ENCODE results near the gene PRKAG2. TPM values are rescaled to one million over a fixed set of nuclear protein-coding genes. Genes with fewer than 3 reads are reported as not detected.
"Not testable (repeated sequence)": the region's sequence is repeated elsewhere in the genome, so short reads cannot be mapped to it uniquely, and the experiment has no call there.

The PRKAG2 gene
- total RNA-seq, 1 donor from 2014 or later: 15.7 TPM

DNA sequence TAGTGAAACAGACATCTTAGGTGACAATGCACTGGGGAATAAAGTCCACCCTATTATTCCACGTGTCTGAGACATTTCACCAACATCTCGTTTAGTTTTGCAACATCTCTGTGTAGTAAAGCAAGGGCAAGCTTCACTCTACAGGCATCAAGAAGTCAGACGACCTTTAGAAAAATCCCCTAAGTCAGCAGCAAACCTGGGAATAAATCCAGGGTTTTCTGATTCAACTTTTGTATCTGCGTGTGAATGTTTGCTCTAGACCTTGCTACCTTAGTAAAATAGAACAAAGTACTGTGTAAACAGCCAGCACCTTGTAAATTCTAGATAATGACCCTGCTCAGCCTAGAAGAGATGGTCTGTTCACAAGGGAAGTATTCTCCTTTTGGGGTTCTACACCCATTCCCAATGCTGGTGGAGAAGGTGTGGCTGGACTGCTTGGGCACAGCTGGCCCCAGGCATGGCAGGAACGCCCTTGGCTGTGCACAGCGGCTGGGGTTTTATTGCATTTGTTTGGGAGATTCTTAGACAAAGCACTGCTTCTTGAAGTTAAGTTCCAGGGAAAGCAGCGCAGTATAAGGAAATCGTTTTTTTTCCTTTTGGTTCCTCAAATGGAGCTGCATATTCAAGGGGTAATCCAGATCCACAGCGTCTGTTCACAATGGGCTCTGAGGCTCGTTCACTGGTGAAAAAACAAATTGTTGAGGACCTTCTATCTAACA, 41.0 kb upstream of the PRKAG2 start:
- H3K4me1 Mint-ChIP-seq: no peaks in the 10 kb centered on the region
- H3K9me3 Mint-ChIP-seq: peaks cover 12% of the 10 kb centered on the region
- DNase-seq (ENCODE audit: low spot score in 2 of 2, unreplicated experiment in 2 of 2): no peak
- no peak overlapping the region for H3K27ac Mint-ChIP-seq
- peaks cover 38% of the 10 kb centered on the region for H3K27me3 Mint-ChIP-seq (ENCODE audit: low read depth)
- no peaks in the 10 kb centered on the region for H3K36me3 Mint-ChIP-seq
- TF ChIP-seq, protein P1, sequence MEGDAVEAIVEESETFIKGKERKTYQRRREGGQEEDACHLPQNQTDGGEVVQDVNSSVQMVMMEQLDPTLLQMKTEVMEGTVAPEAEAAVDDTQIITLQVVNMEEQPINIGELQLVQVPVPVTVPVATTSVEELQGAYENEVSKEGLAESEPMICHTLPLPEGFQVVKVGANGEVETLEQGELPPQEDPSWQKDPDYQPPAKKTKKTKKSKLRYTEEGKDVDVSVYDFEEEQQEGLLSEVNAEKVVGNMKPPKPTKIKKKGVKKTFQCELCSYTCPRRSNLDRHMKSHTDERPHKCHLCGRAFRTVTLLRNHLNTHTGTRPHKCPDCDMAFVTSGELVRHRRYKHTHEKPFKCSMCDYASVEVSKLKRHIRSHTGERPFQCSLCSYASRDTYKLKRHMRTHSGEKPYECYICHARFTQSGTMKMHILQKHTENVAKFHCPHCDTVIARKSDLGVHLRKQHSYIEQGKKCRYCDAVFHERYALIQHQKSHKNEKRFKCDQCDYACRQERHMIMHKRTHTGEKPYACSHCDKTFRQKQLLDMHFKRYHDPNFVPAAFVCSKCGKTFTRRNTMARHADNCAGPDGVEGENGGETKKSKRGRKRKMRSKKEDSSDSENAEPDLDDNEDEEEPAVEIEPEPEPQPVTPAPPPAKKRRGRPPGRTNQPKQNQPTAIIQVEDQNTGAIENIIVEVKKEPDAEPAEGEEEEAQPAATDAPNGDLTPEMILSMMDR (IDR thresholded peaks at IDR 0.05; ENCODE audit: unreplicated experiment): no peak
- no peak overlapping the region for H3K4me3 Mint-ChIP-seq

DNA sequence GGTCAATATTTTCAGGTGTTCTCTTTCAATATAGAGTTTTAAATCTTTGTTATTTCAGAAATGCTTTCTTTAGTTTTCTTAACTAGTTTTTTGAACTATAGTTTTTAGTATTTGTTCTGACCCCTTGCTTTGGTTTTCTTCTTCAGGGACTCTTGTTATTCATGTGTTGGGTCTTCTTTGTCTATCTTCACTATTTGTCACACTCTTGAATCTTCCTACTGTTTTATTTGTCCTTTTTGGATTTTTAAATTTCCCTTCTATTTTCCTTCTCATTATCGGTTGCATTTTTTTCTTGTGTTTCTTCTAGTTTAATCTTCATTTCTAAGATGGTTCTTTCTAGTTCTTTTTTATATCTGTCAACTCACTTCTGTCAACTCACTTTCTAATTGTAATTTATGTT, 37.1 kb upstream of the PRKAG2 start:
- Mint-ChIP-seq H3K27ac (no peak overlapping the region), H3K27me3 (ENCODE audit: low read depth) (peaks cover 26% of the 10 kb centered on the region), H3K36me3 (no peaks in the 10 kb centered on the region), H3K4me1 (no peaks in the 10 kb centered on the region), H3K4me3 (no peak overlapping the region), H3K9me3 (peaks cover 13% of the 10 kb centered on the region)
- DNase-seq (ENCODE audit: low spot score in 2 of 2, unreplicated experiment in 2 of 2): no peak
- TF ChIP-seq, protein P1 (IDR thresholded peaks at IDR 0.05; ENCODE audit: unreplicated experiment): no peak

DNA sequence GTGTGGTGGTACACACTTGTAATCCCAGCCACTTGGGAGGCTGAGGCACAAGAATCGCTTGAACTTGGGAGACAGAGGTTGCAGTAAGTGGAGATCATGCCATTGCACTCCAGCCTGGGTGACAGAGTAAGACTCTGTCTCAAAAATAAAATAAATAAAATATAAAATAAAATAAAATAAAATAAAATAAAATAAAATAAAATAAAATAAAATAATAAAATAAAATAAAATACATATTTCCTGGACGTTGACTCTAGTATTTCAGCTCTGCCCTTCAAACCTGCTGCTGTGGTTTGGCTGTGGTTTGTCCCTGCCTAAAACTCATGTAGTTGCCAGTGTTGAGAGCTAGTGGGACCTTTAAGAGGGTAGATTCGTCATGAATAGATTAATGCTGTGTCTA, 33.7 kb upstream of the PRKAG2 start:
- Mint-ChIP-seq H3K9me3 (peaks cover 20% of the 10 kb centered on the region), H3K27me3 (ENCODE audit: low read depth) (peaks cover 40% of the 10 kb centered on the region)
- H3K36me3 Mint-ChIP-seq; H3K27ac Mint-ChIP-seq; H3K4me3 Mint-ChIP-seq; DNase-seq (ENCODE audit: low spot score in 2 of 2, unreplicated experiment in 2 of 2); H3K4me1 Mint-ChIP-seq: not testable (repeated sequence)

DNA sequence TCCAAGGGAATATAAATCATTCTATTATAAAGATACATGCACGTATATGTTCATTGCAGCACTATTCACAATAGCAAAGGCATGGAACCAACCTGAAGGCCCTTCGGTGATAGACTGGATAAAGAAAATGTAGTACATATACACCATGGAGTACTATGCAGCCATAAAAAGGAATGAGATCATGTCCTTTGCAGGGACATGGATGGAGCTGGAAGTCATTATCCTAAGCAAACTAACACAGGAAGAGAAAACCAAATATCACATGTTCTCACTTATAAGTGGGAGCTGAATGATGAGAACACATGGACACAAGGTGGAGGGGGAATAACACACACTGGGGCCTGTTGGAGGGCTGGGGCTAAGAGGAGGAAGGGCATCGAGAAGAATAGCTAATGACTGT, 30.2 kb upstream of the PRKAG2 start:
- H3K36me3 Mint-ChIP-seq; H3K27ac Mint-ChIP-seq; H3K4me3 Mint-ChIP-seq; H3K9me3 Mint-ChIP-seq; H3K4me1 Mint-ChIP-seq; DNase-seq (ENCODE audit: low spot score in 2 of 2, unreplicated experiment in 2 of 2): not testable (repeated sequence)
- H3K27me3 Mint-ChIP-seq (ENCODE audit: low read depth): peaks cover 57% of the 10 kb centered on the region

DNA sequence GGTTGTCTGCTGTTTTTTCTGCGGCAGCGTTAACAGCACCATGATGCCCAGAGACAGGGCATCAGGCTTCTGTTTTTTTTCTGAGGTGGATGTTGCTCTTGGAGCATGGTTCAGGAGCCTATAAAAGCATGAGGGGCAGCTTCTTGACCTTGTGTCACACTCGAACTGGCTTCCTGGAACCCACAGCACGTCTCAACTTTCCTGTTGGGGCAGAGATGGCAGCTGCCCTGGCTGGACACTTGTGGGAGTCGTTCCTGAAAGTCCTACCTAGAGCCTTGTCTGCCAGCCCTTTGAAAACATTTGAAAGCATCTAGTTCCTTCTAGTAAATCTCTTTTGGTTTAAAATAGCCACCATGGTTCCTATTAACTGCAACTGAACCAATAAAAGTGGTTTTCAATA, 28.9 kb upstream of the PRKAG2 start:
- DNase-seq (ENCODE audit: low spot score in 2 of 2, unreplicated experiment in 2 of 2): no peak
- Mint-ChIP-seq H3K36me3 (no peaks in the 10 kb centered on the region), H3K27ac (no peak overlapping the region), H3K4me1 (peaks cover 7% of the 10 kb centered on the region), H3K4me3 (no peak overlapping the region), H3K27me3 (ENCODE audit: low read depth) (peaks cover 70% of the 10 kb centered on the region), H3K9me3 (peaks cover 8% of the 10 kb centered on the region)
- TF ChIP-seq, protein P1 (IDR thresholded peaks at IDR 0.05; ENCODE audit: unreplicated experiment): no peak

DNA sequence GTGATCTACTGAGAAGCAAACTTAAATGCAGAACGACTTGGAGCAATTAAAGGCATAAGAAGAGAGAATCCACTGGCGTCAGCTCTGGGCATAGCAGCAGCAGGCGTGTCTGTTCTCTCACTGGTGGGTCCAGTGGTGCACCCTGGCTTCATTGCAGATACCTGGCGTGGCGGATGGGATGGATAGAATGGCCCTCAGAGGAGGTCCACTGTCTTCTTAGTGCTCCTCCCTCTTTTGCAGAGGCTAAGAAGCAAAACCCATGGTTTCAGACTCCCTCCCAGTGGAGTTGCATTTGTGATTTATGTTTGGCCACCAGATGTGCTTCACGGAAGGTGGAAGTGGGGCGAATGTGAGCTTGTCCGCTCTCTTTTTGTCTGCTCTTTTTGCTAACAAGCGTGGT, 28.4 kb upstream of the PRKAG2 start:
- Mint-ChIP-seq H3K27ac (no peak overlapping the region), H3K9me3 (peaks cover 8% of the 10 kb centered on the region), H3K36me3 (no peaks in the 10 kb centered on the region), H3K4me3 (no peak overlapping the region), H3K4me1 (peaks cover 7% of the 10 kb centered on the region), H3K27me3 (ENCODE audit: low read depth) (peaks cover 74% of the 10 kb centered on the region)
- DNase-seq (ENCODE audit: low spot score in 2 of 2, unreplicated experiment in 2 of 2): no peak
- TF ChIP-seq, protein P1 (IDR thresholded peaks at IDR 0.05; ENCODE audit: unreplicated experiment): no peak

DNA sequence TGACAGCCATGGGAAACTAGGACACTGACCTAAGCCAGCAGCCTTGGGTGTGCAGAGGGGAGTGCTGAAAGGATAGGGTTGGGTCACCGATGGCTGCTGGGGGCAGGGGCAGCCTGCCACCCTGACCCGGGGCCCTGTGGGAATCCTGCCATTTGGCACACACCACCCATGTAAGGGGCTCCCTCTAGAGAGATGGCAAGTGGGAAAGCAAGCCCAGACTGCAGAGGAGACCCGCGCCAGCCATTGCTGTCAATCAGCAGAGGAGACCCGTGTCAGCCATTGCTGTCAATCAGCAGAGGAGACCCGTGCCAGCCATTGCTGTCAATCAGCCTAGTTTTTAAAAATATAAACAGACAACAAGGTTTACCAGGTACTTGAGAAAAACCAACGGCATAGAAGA, 27.4 kb upstream of the PRKAG2 start:
- TF ChIP-seq, protein P1 (IDR thresholded peaks at IDR 0.05; ENCODE audit: unreplicated experiment): no peak
- H3K27ac Mint-ChIP-seq: no peak overlapping the region
- H3K4me1 Mint-ChIP-seq: peaks cover 7% of the 10 kb centered on the region
- H3K36me3 Mint-ChIP-seq: no peaks in the 10 kb centered on the region
- DNase-seq (ENCODE audit: low spot score in 2 of 2, unreplicated experiment in 2 of 2): no peak
- H3K27me3 Mint-ChIP-seq (ENCODE audit: low read depth): peaks cover 84% of the 10 kb centered on the region
- peaks cover 8% of the 10 kb centered on the region for H3K9me3 Mint-ChIP-seq
- H3K4me3 Mint-ChIP-seq: no peak overlapping the region
